Astrocyte of the spinal cord (primary cell): ENCODE data around the gene PSORS1C1.

Source experiments
- DNase-seq: peaks from one replicate; pipeline ENCODE4 v3.0.0; 2011; ENCODE audit warnings: low read depth, low spot score
- H3K4me3 ChIP-seq: 2 replicates; pipeline ENCODE4 v1.5.1; 2011; ENCODE audit warnings: low read depth, mild to moderate bottlenecking, low read length, moderate library complexity
- CTCF ChIP-seq: IDR thresholded peaks from 2 replicates; pipeline ENCODE4 v1.5.1; 2012; ENCODE audit warnings: low read depth, mild to moderate bottlenecking, low read length, inconsistent platforms
- in situ Hi-C: cut with HindIII; loops from 2 replicates; pipeline ENCODE4 v1.10.0; 2017; ENCODE audit warnings: low sequenced_read_pairs

The PSORS1C1 gene

GRCh38 chr6:31144296-31144969 is 29.8 kb downstream of the PSORS1C1 start:
- no peak for DNase-seq
- TF ChIP-seq CTCF, result no peak
- no peak overlapping the region for H3K4me3 ChIP-seq
- in situ Hi-C loops, result no loop called here

- no peak overlapping the region for H3K4me3 ChIP-seq
- no peak for TF ChIP-seq CTCF
- no peak for DNase-seq
- in situ Hi-C loops, result no loop called here
Measured at GRCh38 chr6:31144970-31145340, 30.4 kb downstream of the PSORS1C1 start.

GRCh38 chr6:31145386-31145785 is 30.8 kb downstream of the PSORS1C1 start:
- H3K4me3 ChIP-seq, result no peak overlapping the region
- no peak for DNase-seq
- in situ Hi-C loops, result no loop called here
- TF ChIP-seq CTCF, result no peak

DNA sequence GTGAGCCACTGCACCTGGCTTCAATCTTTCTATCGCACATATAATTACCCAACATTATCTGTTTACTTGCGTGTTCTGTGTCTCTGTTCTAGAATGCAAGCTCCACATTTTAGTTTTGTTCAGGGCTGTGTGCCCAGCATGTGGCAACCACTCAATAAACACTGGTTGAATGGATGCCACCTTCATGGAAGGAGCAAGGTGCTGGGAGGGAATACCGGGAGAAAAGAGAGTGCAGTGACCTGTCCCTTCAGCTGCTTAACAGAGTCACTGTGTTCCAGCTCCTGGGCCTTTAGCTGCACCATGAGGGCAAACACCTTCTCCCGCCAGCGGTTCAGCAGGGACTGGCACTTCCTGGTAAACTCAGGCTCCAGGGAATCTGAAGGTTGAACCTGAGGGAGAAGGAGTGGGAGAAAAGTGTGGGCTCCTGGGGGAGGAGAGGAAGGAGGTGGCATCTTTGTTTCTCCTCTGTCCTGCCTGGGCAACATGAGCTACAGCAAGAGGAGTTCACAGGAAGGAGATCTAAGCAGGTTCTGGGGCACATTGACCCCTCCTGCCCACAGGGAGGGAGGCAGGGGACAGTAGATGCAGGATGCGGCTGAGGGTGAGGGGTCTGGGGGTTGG is 35.3 kb downstream of the PSORS1C1 start:
- no peak for DNase-seq
- no peak for TF ChIP-seq CTCF
- in situ Hi-C loops, result no loop called here
- no peak overlapping the region for H3K4me3 ChIP-seq

- in situ Hi-C loops, result no loop called here
- TF ChIP-seq CTCF, result no peak
- no peak overlapping the region for H3K4me3 ChIP-seq
- DNase-seq, result no peak
Measured at GRCh38 chr6:31152781-31153180, 38.2 kb downstream of the PSORS1C1 start.

GRCh38 chr6:31154436-31154835 is 39.8 kb downstream of the PSORS1C1 start:
- in situ Hi-C loops, result no loop called here
- no peak overlapping the region for H3K4me3 ChIP-seq
- TF ChIP-seq CTCF, result no peak
- no peak for DNase-seq
